Measurements from ENCODE around the gene JAM3. TPM values are rescaled to one million over a fixed set of nuclear protein-coding genes. Genes with fewer than 3 reads are reported as not detected.

The JAM3 gene
- total RNA-seq, 5 donors from 2014 or later (not counting 1 experiment from before 2014, with no cell fraction given): 6.6 to 10.7 (median 8.2) TPM

- no peak overlapping the region for H3K27ac ChIP-seq (ENCODE audit: low read length)
- DNase-seq (no peak), ATAC-seq (replicated peaks in 1 of 4) (no peak)
- no peaks in the 10 kb centered on the region for H3K27me3 Mint-ChIP-seq
- H3K4me1 ChIP-seq (ENCODE audit: control insufficient read depth in 1 of 2, extremely low read depth in 1 of 2, insufficient read depth in 2 of 2, low read length in 2 of 2): no peaks in the 10 kb centered on the region
- H3K27ac Mint-ChIP-seq: no peak overlapping the region
- H3K36me3 Mint-ChIP-seq: peaks cover 39% of the 10 kb centered on the region
- H3K27me3 ChIP-seq (replicated peaks in 1 of 2; ENCODE audit: control insufficient read depth in 2 of 2, extremely low read depth in 1 of 2, insufficient read depth in 2 of 2, low read length in 1 of 2): no peaks in the 10 kb centered on the region
- POLR2A ChIA-PET: no interaction called here
- CTCF ChIA-PET: no interaction called here
- no peak overlapping the region for H3K4me3 ChIP-seq (ENCODE audit: control insufficient read depth in 1 of 2, extremely low read depth in 1 of 2, low read length in 1 of 2)
- H3K4me3 Mint-ChIP-seq: no peak overlapping the region
- H3K9me3 Mint-ChIP-seq: no peaks in the 10 kb centered on the region
- no peaks in the 10 kb centered on the region for H3K4me1 Mint-ChIP-seq
- no peaks in the 10 kb centered on the region for H3K9me3 ChIP-seq
- peaks cover 21 to 40% of the 10 kb centered on the region in 2 donors for H3K36me3 ChIP-seq (ENCODE audit: control insufficient read depth in 2 of 2, extremely low read depth in 1 of 2, insufficient read depth in 1 of 2, low read length in 1 of 2)
- WGBS (ENCODE audit: insufficient coverage): 100% methylated on average over 2 of the region's 6 CpGs
Measured at GRCh38 chr11:134170177-134170918, 101.5 kb downstream of the JAM3 start.

DNA sequence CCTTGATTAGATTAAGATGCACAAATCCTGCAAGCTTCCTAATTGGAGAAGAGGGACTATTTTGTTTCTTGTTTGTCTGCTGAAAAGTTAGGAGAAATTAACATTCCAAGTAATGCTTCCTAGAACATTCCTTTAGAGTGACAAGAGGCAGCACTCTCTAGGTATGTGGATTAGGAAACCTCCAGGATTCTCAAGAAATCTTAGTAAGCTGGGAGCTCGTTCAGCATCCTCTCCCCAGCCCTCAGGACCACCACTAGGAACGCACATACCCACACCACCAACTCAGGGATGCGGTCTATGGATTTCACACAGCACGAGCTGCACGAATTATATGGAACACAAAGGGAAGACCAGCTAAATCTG, 102.0 kb downstream of the JAM3 start:
- CTCF ChIA-PET: no interaction called here

GRCh38 chr11:134171951-134172350, 103.1 kb downstream of the JAM3 start:
- no peaks in the 10 kb centered on the region for H3K27me3 ChIP-seq (replicated peaks in 1 of 2; ENCODE audit: control insufficient read depth in 2 of 2, extremely low read depth in 1 of 2, insufficient read depth in 2 of 2, low read length in 1 of 2)
- H3K4me1 Mint-ChIP-seq: no peaks in the 10 kb centered on the region
- ATAC-seq (replicated peaks in 1 of 4) (no peak), DNase-seq (no peak)
- no peaks in the 10 kb centered on the region for H3K27me3 Mint-ChIP-seq
- ChIA-PET CTCF (interaction anchor here in 1 of 2 donors (0.6 kb wide), 1 partner anchor 408 kb away, joined by 3 read pairs; no protein-coding TSS in a partner anchor), POLR2A (interaction anchor here in 1 of 2 donors (0.6 kb wide), 1 partner anchor 30 kb away, joined by 4 read pairs; no protein-coding TSS in a partner anchor)
- H3K4me3 ChIP-seq (ENCODE audit: control insufficient read depth in 1 of 2, extremely low read depth in 1 of 2, low read length in 1 of 2): no peak overlapping the region
- no peaks in the 10 kb centered on the region for H3K9me3 ChIP-seq
- no peak overlapping the region for H3K27ac Mint-ChIP-seq
- WGBS (ENCODE audit: insufficient coverage): 98% methylated on average over 8 of the region's 10 CpGs
- no peak overlapping the region for H3K27ac ChIP-seq (ENCODE audit: low read length)
- no peaks in the 10 kb centered on the region for H3K4me1 ChIP-seq (ENCODE audit: control insufficient read depth in 1 of 2, extremely low read depth in 1 of 2, insufficient read depth in 2 of 2, low read length in 2 of 2)
- peaks cover 48% of the 10 kb centered on the region for H3K36me3 Mint-ChIP-seq
- no peak overlapping the region for H3K4me3 Mint-ChIP-seq
- H3K36me3 ChIP-seq (ENCODE audit: control insufficient read depth in 2 of 2, extremely low read depth in 1 of 2, insufficient read depth in 1 of 2, low read length in 1 of 2): peaks cover 22 to 50% of the 10 kb centered on the region in 2 donors
- no peaks in the 10 kb centered on the region for H3K9me3 Mint-ChIP-seq

More for the DNA sequence above, 102.0 kb downstream of the JAM3 start:
- Mint-ChIP-seq H3K4me3 (no peak overlapping the region), H3K9me3 (no peaks in the 10 kb centered on the region), H3K27ac (no peak overlapping the region), H3K36me3 (peaks cover 39% of the 10 kb centered on the region), H3K27me3 (no peaks in the 10 kb centered on the region), H3K4me1 (no peaks in the 10 kb centered on the region)
- POLR2A ChIA-PET: no interaction called here
- no peaks in the 10 kb centered on the region for H3K9me3 ChIP-seq
- ATAC-seq (replicated peaks in 1 of 4) (no peak), DNase-seq (no peak)
- H3K4me3 ChIP-seq (ENCODE audit: control insufficient read depth in 1 of 2, extremely low read depth in 1 of 2, low read length in 1 of 2): no peak overlapping the region
- H3K27ac ChIP-seq (ENCODE audit: low read length): no peak overlapping the region
- no peaks in the 10 kb centered on the region for H3K4me1 ChIP-seq (ENCODE audit: control insufficient read depth in 1 of 2, extremely low read depth in 1 of 2, insufficient read depth in 2 of 2, low read length in 2 of 2)
- no peaks in the 10 kb centered on the region for H3K27me3 ChIP-seq (replicated peaks in 1 of 2; ENCODE audit: control insufficient read depth in 2 of 2, extremely low read depth in 1 of 2, insufficient read depth in 2 of 2, low read length in 1 of 2)
- WGBS (ENCODE audit: insufficient coverage): 100% methylated on average over 3 of the region's 5 CpGs
- H3K36me3 ChIP-seq (ENCODE audit: control insufficient read depth in 2 of 2, extremely low read depth in 1 of 2, insufficient read depth in 1 of 2, low read length in 1 of 2): peaks cover 21 to 43% of the 10 kb centered on the region in 2 donors

DNA sequence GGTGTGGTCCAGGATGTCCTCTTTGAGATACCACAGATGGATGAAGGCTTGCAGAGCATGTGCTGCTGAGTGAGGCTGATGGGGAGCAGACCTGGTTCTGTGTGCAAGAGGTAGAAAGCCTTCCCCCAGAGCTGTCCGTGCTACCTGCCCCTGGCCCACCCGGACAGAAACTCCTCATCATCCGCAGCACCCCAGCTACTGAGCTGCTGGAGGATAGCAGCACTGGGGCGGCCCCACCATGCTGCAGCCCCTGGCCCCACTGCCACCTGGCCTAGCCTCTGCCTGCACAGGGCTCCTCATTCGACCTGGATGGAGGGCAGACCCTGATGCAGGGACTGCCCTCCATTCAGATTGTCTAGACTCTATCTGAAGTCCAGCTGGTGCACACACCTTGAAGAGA, 104.4 kb downstream of the JAM3 start:
- Histone ChIP-seq H3K36me3 (ENCODE audit: control insufficient read depth in 2 of 2, extremely low read depth in 1 of 2, insufficient read depth in 1 of 2, low read length in 1 of 2) (peaks cover 20 to 56% of the 10 kb centered on the region in 2 donors), H3K9me3 (no peaks in the 10 kb centered on the region), H3K27ac (ENCODE audit: low read length) (no peak overlapping the region), H3K4me3 (ENCODE audit: control insufficient read depth in 1 of 2, extremely low read depth in 1 of 2, low read length in 1 of 2) (no peak overlapping the region), H3K27me3 (replicated peaks in 1 of 2; ENCODE audit: control insufficient read depth in 2 of 2, extremely low read depth in 1 of 2, insufficient read depth in 2 of 2, low read length in 1 of 2) (no peaks in the 10 kb centered on the region), H3K4me1 (ENCODE audit: control insufficient read depth in 1 of 2, extremely low read depth in 1 of 2, insufficient read depth in 2 of 2, low read length in 2 of 2) (no peaks in the 10 kb centered on the region)
- 96% methylated on average over 5 of the region's 5 CpGs for WGBS (ENCODE audit: insufficient coverage)
- Mint-ChIP-seq H3K27me3 (no peaks in the 10 kb centered on the region), H3K27ac (no peak overlapping the region), H3K36me3 (peaks cover 48% of the 10 kb centered on the region), H3K9me3 (no peaks in the 10 kb centered on the region), H3K4me3 (no peak overlapping the region), H3K4me1 (no peaks in the 10 kb centered on the region)
- no peak for DNase-seq
- no peak for ATAC-seq (replicated peaks in 1 of 4)
- ChIA-PET POLR2A (no interaction called here), CTCF (no interaction called here)

- H3K27me3 Mint-ChIP-seq: no peaks in the 10 kb centered on the region
- Histone ChIP-seq H3K27me3 (replicated peaks in 1 of 2; ENCODE audit: control insufficient read depth in 2 of 2, extremely low read depth in 1 of 2, insufficient read depth in 2 of 2, low read length in 1 of 2) (no peaks in the 10 kb centered on the region), H3K27ac (ENCODE audit: low read length) (no peak overlapping the region), H3K9me3 (no peaks in the 10 kb centered on the region), H3K4me3 (ENCODE audit: control insufficient read depth in 1 of 2, extremely low read depth in 1 of 2, low read length in 1 of 2) (no peak overlapping the region), H3K4me1 (ENCODE audit: control insufficient read depth in 1 of 2, extremely low read depth in 1 of 2, insufficient read depth in 2 of 2, low read length in 2 of 2) (no peaks in the 10 kb centered on the region), H3K36me3 (ENCODE audit: control insufficient read depth in 2 of 2, extremely low read depth in 1 of 2, insufficient read depth in 1 of 2, low read length in 1 of 2) (peaks cover 4 to 60% of the 10 kb centered on the region in 2 donors)
- no peak for ATAC-seq (replicated peaks in 1 of 4)
- H3K4me1 Mint-ChIP-seq: no peaks in the 10 kb centered on the region
- H3K9me3 Mint-ChIP-seq: no peaks in the 10 kb centered on the region
- no peak overlapping the region for H3K27ac Mint-ChIP-seq
- ChIA-PET CTCF (interaction anchor here in 1 of 2 donors (0.7 kb wide), 1 partner anchor 273 kb away, joined by 5 read pairs; no protein-coding TSS in a partner anchor), POLR2A (interaction anchor here in 1 of 2 donors (0.9 kb wide), 1 partner anchor 98 kb away, joined by 5 read pairs; no protein-coding TSS in a partner anchor)
- H3K4me3 Mint-ChIP-seq: no peak overlapping the region
- 100% methylated on average over 5 of the region's 13 CpGs for WGBS (ENCODE audit: insufficient coverage)
- DNase-seq: no peak
- peaks cover 53% of the 10 kb centered on the region for H3K36me3 Mint-ChIP-seq
Measured at GRCh38 chr11:134176284-134176683, 107.4 kb downstream of the JAM3 start.

GRCh38 chr11:134178032-134178674, 109.3 kb downstream of the JAM3 start:
- ATAC-seq (replicated peaks in 1 of 4) (no peak), DNase-seq (no peak)
- Mint-ChIP-seq H3K36me3 (peaks cover 53% of the 10 kb centered on the region), H3K4me1 (no peaks in the 10 kb centered on the region), H3K27ac (no peak overlapping the region), H3K9me3 (no peaks in the 10 kb centered on the region), H3K27me3 (no peaks in the 10 kb centered on the region), H3K4me3 (no peak overlapping the region)
- ChIA-PET POLR2A (no interaction called here), CTCF (no interaction called here)
- Histone ChIP-seq H3K9me3 (no peaks in the 10 kb centered on the region), H3K4me1 (ENCODE audit: control insufficient read depth in 1 of 2, extremely low read depth in 1 of 2, insufficient read depth in 2 of 2, low read length in 2 of 2) (no peaks in the 10 kb centered on the region), H3K27me3 (replicated peaks in 1 of 2; ENCODE audit: control insufficient read depth in 2 of 2, extremely low read depth in 1 of 2, insufficient read depth in 2 of 2, low read length in 1 of 2) (no peaks in the 10 kb centered on the region), H3K36me3 (ENCODE audit: control insufficient read depth in 2 of 2, extremely low read depth in 1 of 2, insufficient read depth in 1 of 2, low read length in 1 of 2) (peaks cover 7 to 65% of the 10 kb centered on the region in 2 donors), H3K27ac (ENCODE audit: low read length) (no peak overlapping the region), H3K4me3 (ENCODE audit: control insufficient read depth in 1 of 2, extremely low read depth in 1 of 2, low read length in 1 of 2) (no peak overlapping the region)
- 100% methylated on average over 2 of the region's 5 CpGs for WGBS (ENCODE audit: insufficient coverage)
